ENCODE measurements around the gene TECTB.

- TF ChIP-seq CTCF (IDR thresholded peaks at IDR 0.05; ENCODE audit: borderline replicate concordance, extremely low read depth, low read length, poor library complexity, severe bottlenecking) (no peak), EZH2 (IDR thresholded peaks at IDR 0.05; ENCODE audit: borderline replicate concordance, low read depth, low read length, severe bottlenecking) (no peak)
Observed at GRCh38 chr10:112332022-112332421, 48.8 kb downstream of the TECTB start.

Measured in DND-41 (cell line).